HG03045 (cell line): ENCODE results near the gene ATL1.

Source experiments
- ATAC-seq: cut with Tn5 transposase; IDR thresholded peaks from one replicate; pipeline ENCODE4 v1.9.1; 2021; ENCODE audit warnings: mild to moderate bottlenecking, moderate library complexity; ENCODE audit not compliant: unreplicated experiment

The ATL1 gene

GRCh38 chr14:50559990-50560930, at the start of gene ATL1:
Gene ATL1 (plus strand): TSS chr14:50560145. CDS start chr14:50560266, 121 bp downstream.
- peak; percentile 52 for ATAC-seq

GRCh38 chr14:50510157-50510556, 49.8 kb upstream of the ATL1 start:
- ATAC-seq, result no peak

- no peak for ATAC-seq
Observed at GRCh38 chr14:50512463-50512862, 47.5 kb upstream of the ATL1 start.

GRCh38 chr14:50516091-50516490, 43.9 kb upstream of the ATL1 start:
- no peak for ATAC-seq

GRCh38 chr14:50520947-50521815, 38.8 kb upstream of the ATL1 start:
- ATAC-seq, result peak; percentile 77

- peak; percentile 58 for ATAC-seq
Observed at GRCh38 chr14:50521912-50522341, 38.0 kb upstream of the ATL1 start.

- no peak for ATAC-seq
Observed at GRCh38 chr14:50523271-50524041, 36.5 kb upstream of the ATL1 start.

- ATAC-seq, result no peak
Observed at GRCh38 chr14:50524060-50524459, 35.9 kb upstream of the ATL1 start.

GRCh38 chr14:50524731-50525515, 35.0 kb upstream of the ATL1 start:
- ATAC-seq, result no peak

GRCh38 chr14:50528000-50528399, 31.9 kb upstream of the ATL1 start:
- ATAC-seq, result no peak

GRCh38 chr14:50529288-50530179, 30.4 kb upstream of the ATL1 start:
- no peak for ATAC-seq

- ATAC-seq, result no peak
Observed at GRCh38 chr14:50530358-50530757, 29.6 kb upstream of the ATL1 start.

- no peak for ATAC-seq
Observed at GRCh38 chr14:50530794-50531365, 29.1 kb upstream of the ATL1 start.

GRCh38 chr14:50531595-50532501, 28.1 kb upstream of the ATL1 start:
- ATAC-seq, result peak; percentile 40

- ATAC-seq, result peak; percentile 94
Observed at GRCh38 chr14:50532502-50533240, 27.3 kb upstream of the ATL1 start, which contains the start of gene MAP4K5. Gene MAP4K5 (minus strand): TSS chr14:50532569. CDS start chr14:50532049, 520 bp downstream.

GRCh38 chr14:50533241-50533705, 26.7 kb upstream of the ATL1 start:
- peak; percentile 5 for ATAC-seq

GRCh38 chr14:50533806-50534205, 26.1 kb upstream of the ATL1 start:
- ATAC-seq, result no peak
